Cerebellar nuclear complex (tissue), 1 donor: ENCODE measurements around the gene EDNRA.

Experiments used
- DNase-seq, 2 experiments: peaks; one replicate each; lab custom pipeline; 2025; lab: John Stamatoyannopoulos, UW

Gene EDNRA

DNA sequence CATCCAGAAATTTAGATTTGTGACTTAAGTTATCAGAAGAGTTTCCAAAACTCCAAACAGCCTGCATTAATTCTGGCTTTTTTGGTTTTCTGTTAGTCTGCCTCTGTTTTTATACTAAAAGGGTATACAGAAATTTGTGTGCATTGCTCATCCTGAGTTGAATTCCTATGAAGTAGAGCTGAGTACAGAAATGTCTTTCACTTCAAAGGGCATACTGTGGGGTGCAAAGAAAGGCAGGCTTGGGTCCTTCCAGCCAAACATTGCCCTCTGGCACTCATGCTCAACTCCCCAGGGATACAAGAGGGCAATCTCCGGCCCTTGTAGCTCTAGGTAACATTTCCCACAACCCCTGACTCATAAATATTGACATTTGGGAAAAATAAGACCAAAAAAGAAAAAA, 108.7 kb downstream of the EDNRA start:
- DNase-seq = no peak

DNA sequence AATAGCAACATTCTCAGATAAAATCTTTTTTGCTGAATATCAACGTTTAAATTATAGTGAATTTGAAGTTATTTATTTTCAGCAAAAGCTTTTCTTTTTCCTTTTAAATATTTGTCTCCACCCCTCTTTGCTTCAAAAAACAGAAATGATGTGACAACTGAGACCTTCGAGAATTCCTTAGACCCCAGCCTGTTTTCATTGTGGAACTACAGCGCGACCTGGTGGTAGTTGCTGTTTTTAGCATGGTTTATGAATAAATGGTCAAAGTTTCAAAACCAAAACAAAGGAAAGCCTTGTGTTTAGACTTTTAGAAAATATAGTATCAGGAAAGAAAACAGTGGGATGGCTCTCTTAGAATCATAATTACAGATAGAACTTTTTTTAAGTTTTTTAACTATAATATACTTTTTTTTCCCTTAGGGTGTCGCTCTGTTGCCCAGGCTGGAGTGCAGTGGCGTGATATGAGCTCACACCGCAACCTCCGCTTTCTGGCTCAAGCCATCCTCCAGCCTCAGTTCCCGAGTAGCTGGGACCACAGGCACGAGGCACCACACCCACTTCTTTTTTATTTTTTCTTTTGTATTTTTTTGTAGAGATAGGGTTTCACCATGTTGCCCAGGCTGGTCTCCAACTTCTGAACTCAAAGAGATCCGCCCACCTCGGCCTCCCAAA, 109.5 kb downstream of the EDNRA start:
- no peak for DNase-seq

DNA sequence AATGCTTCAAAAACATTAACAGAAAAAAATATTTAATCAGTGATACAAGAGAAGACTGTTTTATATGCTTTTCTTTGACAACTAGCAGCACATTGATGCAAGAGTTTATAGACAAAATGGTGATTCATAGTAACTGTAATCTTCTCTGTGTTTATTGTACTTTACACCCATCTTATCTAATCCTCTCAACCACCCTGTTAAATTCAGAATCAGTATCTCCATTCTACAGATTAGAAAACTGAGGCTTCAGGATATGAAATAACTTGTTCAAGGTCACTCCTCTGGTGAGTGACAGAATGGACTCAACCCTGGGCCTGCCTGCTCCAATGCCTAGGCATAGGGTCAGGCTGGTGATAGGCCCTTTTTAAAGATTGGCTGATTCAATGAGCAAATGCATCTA, 110.2 kb downstream of the EDNRA start:
- DNase-seq = no peak

DNA sequence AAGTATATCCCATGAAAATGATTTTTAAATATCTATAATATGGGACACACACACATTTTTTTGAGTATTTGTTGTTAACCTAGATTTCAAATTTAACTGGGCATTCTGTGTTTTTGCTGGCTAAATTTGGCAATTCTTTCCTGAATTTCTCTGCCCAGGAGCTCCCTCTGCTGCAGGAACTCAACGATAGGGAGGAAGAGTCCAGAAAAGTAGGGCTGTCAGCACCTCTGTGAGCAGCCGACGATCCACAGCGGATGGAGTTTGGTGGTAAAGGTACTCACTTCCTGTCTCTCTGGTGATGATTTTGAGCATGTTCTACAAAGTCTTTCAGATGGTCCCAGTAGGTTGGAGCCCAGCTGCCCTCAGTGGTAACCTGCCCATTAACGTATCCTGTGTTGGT, 113.2 kb downstream of the EDNRA start:
- DNase-seq = no peak
